ENCODE data around the gene IGLL5.
"Not testable (repeated sequence)": the region's sequence is repeated elsewhere in the genome, so short reads cannot be mapped to it uniquely, and the experiment has no call there.

Gene IGLL5

GRCh38 chr22:22900527-22901205 lies 13.1 kb downstream of the IGLL5 start:
- DNase-seq (ENCODE audit: low read depth, low spot score), result not testable (repeated sequence)

DNA sequence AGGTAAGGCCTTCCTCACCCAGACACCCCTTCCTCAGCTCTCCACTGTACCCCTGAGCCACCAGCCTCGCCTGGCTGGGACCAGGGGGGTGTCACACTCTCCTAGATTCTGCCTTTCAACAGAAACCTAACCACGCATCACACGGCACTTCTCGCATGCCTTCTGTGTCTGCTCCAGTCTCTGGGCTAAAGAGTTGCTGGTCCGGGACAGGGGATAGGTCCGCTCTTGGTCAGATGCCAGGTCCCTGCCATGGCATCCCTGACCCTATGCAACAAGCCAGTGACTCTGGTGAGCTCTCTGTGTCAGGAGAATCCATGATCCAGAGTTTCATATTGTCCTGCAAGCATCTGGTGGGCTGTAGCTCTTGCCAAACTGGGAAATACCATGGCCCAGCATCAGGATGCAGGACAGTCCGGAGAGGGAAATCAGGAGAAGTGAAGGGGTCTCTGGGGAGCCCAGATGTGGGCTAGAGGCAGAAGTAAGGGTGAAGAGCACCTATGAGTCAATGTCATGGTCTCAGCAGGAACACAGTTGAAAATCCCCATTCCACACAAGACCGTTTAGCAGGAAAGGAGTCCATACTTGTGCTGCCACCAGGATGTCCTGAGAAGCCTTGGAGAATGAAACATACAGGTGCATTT lies 14.1 kb downstream of the IGLL5 start:
- no peak for DNase-seq (ENCODE audit: low read depth, low spot score)

GRCh38 chr22:22902247-22903001 lies 14.8 kb downstream of the IGLL5 start:
- no peak for DNase-seq (ENCODE audit: low read depth, low spot score)

GRCh38 chr22:22903355-22903777 lies 15.8 kb downstream of the IGLL5 start:
- DNase-seq (ENCODE audit: low read depth, low spot score), result no peak

DNA sequence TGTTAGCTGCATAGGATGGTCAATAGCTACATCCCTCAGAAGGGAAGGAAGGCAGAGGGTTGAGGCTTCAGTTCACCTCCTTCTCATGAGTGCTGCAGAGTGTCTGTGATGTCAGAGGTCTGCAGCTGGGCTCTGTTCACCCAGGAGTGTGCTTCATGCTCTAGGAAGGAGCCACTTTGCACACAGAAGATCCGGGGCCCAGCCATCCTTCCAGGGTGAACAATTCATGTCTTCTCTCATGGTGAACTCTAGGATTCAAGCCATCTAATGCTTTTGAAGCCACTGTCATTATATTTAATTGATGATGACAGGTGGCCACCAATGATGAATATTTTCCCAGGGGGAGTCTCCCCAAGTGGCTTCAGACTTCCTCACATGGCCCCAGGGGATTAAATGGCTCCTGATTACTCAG lies 16.2 kb downstream of the IGLL5 start:
- DNase-seq (ENCODE audit: low read depth, low spot score), result not testable (repeated sequence)

GRCh38 chr22:22904736-22905135 lies 17.1 kb downstream of the IGLL5 start:
- not testable (repeated sequence) for DNase-seq (ENCODE audit: low read depth, low spot score)

- not testable (repeated sequence) for DNase-seq (ENCODE audit: low read depth, low spot score)
Observed at GRCh38 chr22:22906391-22906790, 18.8 kb downstream of the IGLL5 start.

GRCh38 chr22:22906907-22907550 lies 19.4 kb downstream of the IGLL5 start:
- no peak for DNase-seq (ENCODE audit: low read depth, low spot score)

DNA sequence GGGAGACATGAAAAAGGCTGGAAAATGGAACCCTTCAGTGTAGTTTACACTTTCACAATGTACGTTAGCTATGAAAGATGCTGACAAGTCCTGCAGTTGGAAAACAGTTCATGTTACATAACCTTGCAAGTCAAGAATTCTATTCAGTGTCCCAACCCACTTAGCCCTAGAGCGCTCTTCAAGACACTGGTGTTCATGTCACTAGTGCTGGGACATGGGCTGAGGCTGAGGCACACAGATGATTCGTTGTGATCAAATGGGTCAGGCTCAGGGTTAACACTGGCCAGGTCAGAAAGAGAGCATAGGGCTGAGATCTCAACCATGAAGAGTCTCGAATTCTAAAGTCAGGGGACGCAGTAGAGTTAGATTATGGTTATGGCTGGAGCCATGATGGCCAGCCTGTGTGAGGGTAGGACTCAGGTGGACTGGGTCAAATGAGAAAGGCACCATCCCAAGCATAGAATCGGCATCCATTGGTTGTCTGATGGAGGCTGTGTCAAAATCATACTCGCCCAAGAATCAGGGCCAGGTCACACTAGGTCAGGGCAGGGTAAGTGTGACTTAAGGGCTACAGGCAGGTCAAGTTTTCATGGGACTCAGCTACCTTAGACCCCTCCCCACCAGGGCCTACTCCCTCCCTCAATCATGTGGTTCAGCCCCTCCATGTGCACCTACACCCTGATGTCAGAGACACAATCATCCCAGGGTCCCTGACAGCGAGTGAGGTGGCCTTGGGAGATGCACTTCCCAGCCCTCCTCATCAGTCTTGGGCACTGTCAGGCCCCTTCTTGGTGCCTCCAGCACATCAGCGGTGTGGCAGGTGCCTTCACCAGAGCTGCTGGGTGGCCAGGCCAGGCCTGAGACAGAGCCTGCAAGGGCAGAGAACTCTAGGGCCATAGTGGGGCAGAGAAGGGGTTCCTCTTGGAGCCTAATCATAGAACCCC lies 20.2 kb downstream of the IGLL5 start:
- DNase-seq (ENCODE audit: low read depth, low spot score), result no peak

DNA sequence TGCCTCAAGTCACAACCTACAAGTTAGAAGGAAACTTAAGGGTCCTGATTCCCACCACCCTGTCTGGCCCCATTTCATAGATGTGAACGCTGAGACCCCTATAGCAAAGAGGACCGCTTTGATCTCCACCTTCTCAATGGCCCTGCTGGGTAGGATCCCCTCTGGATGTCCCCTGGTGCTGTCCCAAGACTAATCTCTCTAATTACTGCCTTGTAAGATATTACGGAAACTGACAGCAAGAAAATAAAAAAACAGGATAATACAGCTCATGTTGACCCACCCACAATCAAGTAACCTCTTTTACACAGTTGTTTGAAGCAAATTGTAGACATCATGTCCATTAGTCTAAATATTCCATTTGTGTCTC lies 20.9 kb downstream of the IGLL5 start:
- no peak for DNase-seq (ENCODE audit: low read depth, low spot score)

GRCh38 chr22:22908941-22909604 lies 21.5 kb downstream of the IGLL5 start:
- DNase-seq (ENCODE audit: low read depth, low spot score), result no peak

GRCh38 chr22:22909605-22910271 lies 22.1 kb downstream of the IGLL5 start:
- DNase-seq (ENCODE audit: low read depth, low spot score), result no peak

DNA sequence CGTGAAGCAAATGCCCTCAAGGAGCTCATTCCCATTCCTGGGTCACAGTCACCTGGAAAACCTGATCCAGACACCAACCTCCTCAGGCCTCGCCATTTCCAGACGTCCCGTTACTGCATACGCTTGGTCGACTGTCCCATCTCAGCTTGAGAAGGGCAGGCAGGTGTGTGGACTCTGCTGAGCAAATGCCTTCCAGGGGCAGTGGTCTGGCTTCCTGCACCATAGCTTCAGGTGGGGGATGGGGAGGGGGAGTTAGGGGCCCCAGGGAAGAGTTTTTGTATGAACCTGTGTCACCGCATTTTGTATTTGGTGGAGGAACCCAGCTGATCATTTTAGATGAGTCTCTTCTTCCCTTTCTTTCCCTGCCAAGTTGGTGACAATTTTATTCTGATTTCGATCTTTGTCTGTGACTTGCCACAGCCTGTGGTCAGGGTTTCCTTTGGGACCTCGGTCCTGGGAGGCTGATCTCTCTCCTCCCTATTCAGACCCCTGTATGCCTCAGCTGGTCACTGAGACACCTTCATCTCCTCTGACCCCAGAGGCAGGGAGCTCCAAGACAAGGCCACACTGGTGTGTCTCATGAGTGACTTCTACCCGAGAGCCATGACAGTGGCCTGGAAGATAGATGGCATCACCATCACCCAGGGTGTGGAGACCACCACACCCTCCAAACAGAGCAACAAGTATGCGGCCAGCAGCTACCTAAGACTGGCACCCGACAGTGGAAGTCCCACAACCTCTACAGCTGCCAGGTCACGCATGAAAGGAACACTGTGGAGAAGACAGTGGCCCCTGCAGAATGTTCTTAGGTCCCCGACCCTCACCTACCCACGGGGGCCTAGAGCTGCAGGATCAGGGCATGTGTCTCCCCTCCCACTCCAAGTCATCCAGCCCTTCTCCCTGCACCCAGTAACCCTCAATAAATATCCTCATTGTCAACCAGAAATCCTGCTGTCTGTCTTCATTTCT lies 22.9 kb downstream of the IGLL5 start:
- no peak for DNase-seq (ENCODE audit: low read depth, low spot score)

GRCh38 chr22:22911327-22912134 lies 23.9 kb downstream of the IGLL5 start:
- no peak for DNase-seq (ENCODE audit: low read depth, low spot score)

- DNase-seq (ENCODE audit: low read depth, low spot score), result no peak
Observed at GRCh38 chr22:22912135-22912987, 24.7 kb downstream of the IGLL5 start.

- DNase-seq (ENCODE audit: low read depth, low spot score), result no peak
Observed at GRCh38 chr22:22912988-22913253, 25.3 kb downstream of the IGLL5 start.

- DNase-seq (ENCODE audit: low read depth, low spot score), result no peak
Observed at GRCh38 chr22:22913989-22914388, 26.4 kb downstream of the IGLL5 start.
